VCaP (cell line): ENCODE measurements around the gene PLD1.

ENCODE experiments used
- H3K27ac ChIP-seq: fragments of 450-650 bp; 2 replicates; pipeline ENCODE4 v1.5.1; 2017
- TF ChIP-seq, protein P1 (sequence below): fragments of 450-650 bp; conservative IDR thresholded peaks from 2 replicates; pipeline ENCODE4 v1.5.1; 2017; ENCODE audit warnings: mild to moderate bottlenecking, moderate library complexity

PLD1 gene

GRCh38 chr3:171783626-171784025 lies 26.7 kb downstream of the PLD1 start:
- no peak overlapping the region for H3K27ac ChIP-seq
- TF ChIP-seq, protein P1, sequence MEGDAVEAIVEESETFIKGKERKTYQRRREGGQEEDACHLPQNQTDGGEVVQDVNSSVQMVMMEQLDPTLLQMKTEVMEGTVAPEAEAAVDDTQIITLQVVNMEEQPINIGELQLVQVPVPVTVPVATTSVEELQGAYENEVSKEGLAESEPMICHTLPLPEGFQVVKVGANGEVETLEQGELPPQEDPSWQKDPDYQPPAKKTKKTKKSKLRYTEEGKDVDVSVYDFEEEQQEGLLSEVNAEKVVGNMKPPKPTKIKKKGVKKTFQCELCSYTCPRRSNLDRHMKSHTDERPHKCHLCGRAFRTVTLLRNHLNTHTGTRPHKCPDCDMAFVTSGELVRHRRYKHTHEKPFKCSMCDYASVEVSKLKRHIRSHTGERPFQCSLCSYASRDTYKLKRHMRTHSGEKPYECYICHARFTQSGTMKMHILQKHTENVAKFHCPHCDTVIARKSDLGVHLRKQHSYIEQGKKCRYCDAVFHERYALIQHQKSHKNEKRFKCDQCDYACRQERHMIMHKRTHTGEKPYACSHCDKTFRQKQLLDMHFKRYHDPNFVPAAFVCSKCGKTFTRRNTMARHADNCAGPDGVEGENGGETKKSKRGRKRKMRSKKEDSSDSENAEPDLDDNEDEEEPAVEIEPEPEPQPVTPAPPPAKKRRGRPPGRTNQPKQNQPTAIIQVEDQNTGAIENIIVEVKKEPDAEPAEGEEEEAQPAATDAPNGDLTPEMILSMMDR = no peak

- TF ChIP-seq, protein P1 = no peak
These were observed 27.2 kb downstream of the PLD1 start for GRCh38 chr3:171783086-171783485.

GRCh38 chr3:171782617-171783016 lies 27.7 kb downstream of the PLD1 start:
- no peak overlapping the region for H3K27ac ChIP-seq
- TF ChIP-seq, protein P1 = no peak

More at GRCh38 chr3:171783086-171783485, 27.2 kb downstream of the PLD1 start:
- H3K27ac ChIP-seq = no peak overlapping the region

DNA sequence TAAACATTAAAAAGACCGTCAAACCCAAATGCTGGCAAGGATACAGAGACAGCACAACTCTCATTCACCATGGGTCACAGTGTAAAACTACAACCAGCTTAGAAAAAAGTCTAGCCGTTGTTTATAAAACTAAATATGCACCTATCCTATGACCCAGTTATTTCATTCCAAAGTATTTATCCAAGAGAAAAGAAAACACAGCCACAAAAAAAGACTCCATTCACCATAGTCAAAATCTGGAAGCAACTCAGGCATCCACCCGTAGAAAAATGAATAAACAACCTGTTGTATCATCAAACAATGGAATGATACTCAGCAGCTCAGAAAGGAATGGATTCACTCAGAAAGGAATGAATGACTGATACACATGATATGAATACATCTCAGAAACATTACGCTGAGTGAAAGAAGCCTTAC lies 28.6 kb downstream of the PLD1 start:
- TF ChIP-seq, protein P1 = no peak
- no peak overlapping the region for H3K27ac ChIP-seq

DNA sequence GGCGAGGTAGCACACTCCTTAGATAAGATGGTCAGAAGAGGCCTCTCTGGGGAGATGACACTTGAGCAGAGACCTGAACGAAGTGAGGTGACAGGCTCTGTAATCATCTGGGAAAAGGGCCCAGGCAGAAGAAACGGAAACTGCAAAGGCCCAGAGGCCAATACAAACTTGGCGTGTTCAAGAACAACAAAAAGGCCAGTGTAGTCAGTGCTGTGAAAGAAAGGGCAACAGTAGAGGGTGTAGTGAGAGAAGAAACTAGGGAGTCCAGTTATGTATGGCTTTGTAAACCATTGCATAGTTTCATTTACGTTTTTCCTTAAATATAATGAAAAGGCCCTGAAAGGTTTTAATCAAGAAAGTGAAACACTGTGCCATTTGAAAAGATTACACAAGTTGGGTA lies 31.8 kb downstream of the PLD1 start:
- TF ChIP-seq, protein P1 = no peak
- no peak overlapping the region for H3K27ac ChIP-seq

DNA sequence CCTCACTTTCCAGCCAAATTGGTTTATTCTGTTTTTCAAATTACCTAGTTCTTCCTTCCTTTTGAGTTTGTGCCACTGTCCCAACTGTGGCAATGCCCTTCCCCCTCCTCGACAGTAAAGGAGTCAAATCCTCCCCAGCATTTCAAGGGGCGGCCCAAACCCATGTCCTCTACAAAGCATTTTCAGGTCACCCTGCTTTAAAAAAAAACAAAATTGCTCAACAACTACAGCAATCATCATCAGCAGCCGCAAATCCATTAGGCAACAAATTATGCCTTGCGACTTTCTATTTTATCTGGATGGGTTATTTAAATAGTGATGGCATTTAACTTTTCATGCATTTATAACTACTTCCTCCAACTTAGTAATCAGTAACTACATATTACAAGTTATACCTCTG lies 32.7 kb downstream of the PLD1 start:
- no peak overlapping the region for H3K27ac ChIP-seq

DNA sequence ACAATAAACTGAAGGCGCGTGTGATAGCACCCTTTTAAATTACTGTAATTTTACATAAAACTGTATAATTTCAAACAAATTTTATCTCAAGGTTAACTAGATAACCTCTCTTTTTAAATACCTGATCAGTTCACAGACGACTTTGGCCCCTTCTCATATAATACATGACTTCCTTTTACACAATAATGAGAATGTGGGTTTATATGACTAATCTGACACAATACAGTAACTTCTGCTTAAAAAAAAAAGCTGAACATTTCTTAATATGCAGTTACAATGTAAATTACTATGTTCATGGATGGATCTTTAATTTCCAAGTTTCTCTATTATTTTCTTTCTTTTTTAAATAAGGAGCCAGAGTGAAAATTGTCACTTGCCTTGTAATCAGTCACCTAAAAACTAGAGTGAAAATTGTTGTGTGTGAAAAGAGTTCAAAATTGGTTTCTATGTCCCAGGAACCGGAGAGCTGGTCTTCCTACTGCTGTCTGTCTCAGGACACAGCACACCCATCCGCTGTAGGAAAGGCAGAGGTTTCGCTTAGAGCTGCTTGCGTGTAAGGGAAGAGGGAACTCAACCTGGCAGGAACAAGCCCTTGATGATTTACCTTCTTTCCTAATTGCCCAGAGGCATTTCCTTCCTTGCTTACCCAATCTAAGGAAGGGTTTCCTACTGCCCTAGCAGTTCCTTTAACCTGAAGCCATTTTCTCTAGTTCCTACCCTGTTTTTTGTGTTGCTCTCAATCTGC lies 33.3 kb downstream of the PLD1 start:
- no peak overlapping the region for H3K27ac ChIP-seq
- TF ChIP-seq, protein P1 = no peak

More for the DNA sequence above, 32.7 kb downstream of the PLD1 start:
- TF ChIP-seq, protein P1 = no peak
